HG03066 (cell line): ENCODE data around the gene CADM1.

Experiments used
- ATAC-seq: cut with Tn5 transposase; IDR thresholded peaks from one replicate; pipeline ENCODE4 v1.9.1; 2021; ENCODE audit warnings: low read depth; ENCODE audit not compliant: unreplicated experiment

CADM1 gene

GRCh38 chr11:115326526-115326925 is 177.7 kb downstream of the CADM1 start:
- ATAC-seq = no peak

GRCh38 chr11:115325523-115325922 is 178.7 kb downstream of the CADM1 start:
- no peak for ATAC-seq

- peak; percentile 65 for ATAC-seq
These were observed 179.4 kb downstream of the CADM1 start for GRCh38 chr11:115324581-115325432.

GRCh38 chr11:115322553-115323203 is 181.5 kb downstream of the CADM1 start:
- ATAC-seq = no peak

GRCh38 chr11:115321605-115322289 is 182.5 kb downstream of the CADM1 start:
- no peak for ATAC-seq

- ATAC-seq = no peak
These were observed 186.7 kb downstream of the CADM1 start for GRCh38 chr11:115317277-115318185.

- ATAC-seq = no peak
These were observed 187.5 kb downstream of the CADM1 start for GRCh38 chr11:115316696-115317095.

GRCh38 chr11:115314330-115314920 is 189.8 kb downstream of the CADM1 start:
- no peak for ATAC-seq

- no peak for ATAC-seq
These were observed 190.9 kb downstream of the CADM1 start for GRCh38 chr11:115313224-115313838.

- no peak for ATAC-seq
These were observed 192.3 kb downstream of the CADM1 start for GRCh38 chr11:115311949-115312348.

GRCh38 chr11:115306689-115307088 is 197.5 kb downstream of the CADM1 start:
- no peak for ATAC-seq

- no peak for ATAC-seq
These were observed 199.3 kb downstream of the CADM1 start for GRCh38 chr11:115304774-115305472.

- no peak for ATAC-seq
These were observed 200.2 kb downstream of the CADM1 start for GRCh38 chr11:115303929-115304531.

GRCh38 chr11:115302946-115303703 is 201.1 kb downstream of the CADM1 start:
- no peak for ATAC-seq

- no peak for ATAC-seq
These were observed 203.4 kb downstream of the CADM1 start for GRCh38 chr11:115300660-115301428.

GRCh38 chr11:115298300-115299012 is 205.8 kb downstream of the CADM1 start:
- no peak for ATAC-seq
